IMR-90 (cell line): Measurements from ENCODE around the gene HMBS. TPM values are rescaled to one million over a fixed set of nuclear protein-coding genes. Genes with fewer than 3 reads are reported as not detected.

Experiments used
- ATAC-seq: fragments of 200-7000 bp; cut with Tn5 transposase; 2 replicates; pipeline ENCODE4 v1.9.1; 2020; ENCODE audit warnings: low read depth, mild to moderate bottlenecking, moderate library complexity
- BruUV-seq: library from RNA; stranded (reverse); fragments of 400-500 nt; replicated peaks from 2 replicates; lab custom pipeline; 2021; lab: Mats Ljungman, UMichigan
- CTCF ChIA-PET: fragments of 300-600 bp; formaldehyde crosslinking; extraction: SDS; loops from one replicate; lab custom pipeline; 2021; ENCODE audit warnings: antibody characterized with exemption; lab: Yijun Ruan, JAX
- POLR2A ChIA-PET: fragments of 300-600 bp; sonication (Branson Sonifier 250); formaldehyde crosslinking; loops from one replicate; lab custom pipeline; 2022; ENCODE audit warnings: antibody characterized with exemption; ENCODE audit not compliant: unreplicated experiment; lab: Charles Lee
- DNase-seq: peaks from one replicate; pipeline ENCODE4 v3.0.0; 2013
- H2AFZ ChIP-seq: replicated peaks from 2 replicates; pipeline ENCODE3; 2013; ENCODE audit warnings: low read length, mild to moderate bottlenecking; ENCODE audit not compliant: poor library complexity
- H2AK5ac ChIP-seq: 2 replicates; pipeline ENCODE4 v1.6.1; 2013; ENCODE audit warnings: low read depth, low read length, inconsistent platforms
- H2AK9ac ChIP-seq: replicated peaks from 2 replicates; pipeline ENCODE3; 2013; ENCODE audit warnings: mild to moderate bottlenecking, low read depth, low read length, moderate library complexity; ENCODE audit not compliant: poor library complexity
- H2BK120ac ChIP-seq: 2 replicates; pipeline ENCODE4 v1.6.1; 2013; ENCODE audit warnings: low read depth, low read length, inconsistent platforms
- H2BK15ac ChIP-seq: 3 replicates; pipeline ENCODE4 v1.6.1; 2013; ENCODE audit warnings: low read depth, low read length, inconsistent platforms
- H2BK20ac ChIP-seq: 2 replicates; pipeline ENCODE4 v1.6.1; 2013; ENCODE audit warnings: low read depth, mild to moderate bottlenecking, inconsistent platforms, low read length, moderate library complexity
- H2BK5ac ChIP-seq: 2 replicates; pipeline ENCODE4 v1.6.1; 2013; ENCODE audit warnings: mild to moderate bottlenecking, low read depth, low read length, inconsistent platforms; ENCODE audit not compliant: poor library complexity, severe bottlenecking
- H3K14ac ChIP-seq: replicated peaks from 2 replicates; pipeline ENCODE4 v1.6.1; 2013; ENCODE audit warnings: low read depth, low read length, inconsistent platforms
- H3K18ac ChIP-seq: 2 replicates; pipeline ENCODE4 v1.6.1; 2013; ENCODE audit warnings: low read depth, low read length, control low read depth
- H3K23ac ChIP-seq: 2 replicates; pipeline ENCODE4 v1.6.1; 2013; ENCODE audit warnings: low read depth, low read length, inconsistent platforms
- H3K27ac ChIP-seq: 2 replicates; pipeline ENCODE4 v1.5.1; 2013; ENCODE audit warnings: mild to moderate bottlenecking, control low read depth, low read length; ENCODE audit not compliant: insufficient read depth
- H3K27me3 ChIP-seq: 2 replicates; pipeline ENCODE4 v1.6.1; 2013; ENCODE audit warnings: low read length; ENCODE audit not compliant: control insufficient read depth, insufficient read depth
- H3K36me3 ChIP-seq: 2 replicates; pipeline ENCODE4 v1.6.1; 2013; ENCODE audit warnings: low read length, mixed read lengths; ENCODE audit not compliant: control insufficient read depth, insufficient read depth
- H3K4ac ChIP-seq: 2 replicates; pipeline ENCODE4 v1.6.1; 2013; ENCODE audit warnings: low read depth, low read length, inconsistent platforms
- H3K4me1 ChIP-seq: 2 replicates; pipeline ENCODE4 v1.6.1; 2013; ENCODE audit warnings: low read length, mixed read lengths; ENCODE audit not compliant: control insufficient read depth, insufficient read depth
- H3K4me2 ChIP-seq: 2 replicates; pipeline ENCODE4 v1.6.1; 2013; ENCODE audit warnings: low read depth, mild to moderate bottlenecking, control low read depth, low read length, moderate library complexity
- H3K4me3 ChIP-seq: 2 replicates; pipeline ENCODE4 v1.5.1; 2013; ENCODE audit warnings: low read depth, mild to moderate bottlenecking, control low read depth, low read length, moderate library complexity; ENCODE audit not compliant: insufficient read depth
- H3K56ac ChIP-seq: 2 replicates; pipeline ENCODE4 v1.6.1; 2013; ENCODE audit warnings: low read length, inconsistent platforms; ENCODE audit not compliant: insufficient read depth; ENCODE audit errors: extremely low read depth
- H3K79me1 ChIP-seq, 2 experiments: 2 replicates each; pipeline ENCODE4 v1.6.1; 2013; ENCODE audit warnings: low read length in 2 of 2, inconsistent platforms in 1 of 2, low read depth in 1 of 2
- H3K9ac ChIP-seq: 2 replicates; pipeline ENCODE4 v1.6.1; 2013; ENCODE audit warnings: low read depth, low read length, control low read depth
- H3K9me1 ChIP-seq: 2 replicates; pipeline ENCODE4 v1.6.1; 2013; ENCODE audit warnings: low read length, inconsistent platforms; ENCODE audit not compliant: insufficient read depth
- H3K9me3 ChIP-seq: 2 replicates; pipeline ENCODE4 v1.6.1; 2013; ENCODE audit warnings: low read length; ENCODE audit not compliant: control insufficient read depth, insufficient read depth
- H4K20me1 ChIP-seq: 2 replicates; pipeline ENCODE4 v1.6.1; 2013; ENCODE audit warnings: low read length, inconsistent platforms; ENCODE audit not compliant: insufficient read depth
- H4K5ac ChIP-seq: 2 replicates; pipeline ENCODE4 v1.6.1; 2013; ENCODE audit warnings: mild to moderate bottlenecking, low read depth, low read length, control low read depth
- H4K8ac ChIP-seq, 2 experiments: 2 replicates each; pipeline ENCODE4 v1.6.1; 2013; ENCODE audit warnings: low read depth in 2 of 2, low read length in 2 of 2, control low read depth in 1 of 2, inconsistent platforms in 1 of 2
- H4K91ac ChIP-seq: 2 replicates; pipeline ENCODE4 v1.6.1; 2013; ENCODE audit warnings: low read depth, low read length, inconsistent platforms; ENCODE audit not compliant: insufficient read depth
- FOS ChIP-seq: fragments of 150-350 bp; IDR thresholded peaks from 2 replicates; pipeline ENCODE4 v1.6.1; 2016; ENCODE audit warnings: low read depth, low read length
- MAZ ChIP-seq: IDR thresholded peaks from 2 replicates; pipeline ENCODE4 v1.6.1; 2012; ENCODE audit warnings: low read depth, mild to moderate bottlenecking, low read length, improper control_type of control experiment, moderate library complexity, borderline replicate concordance
- RFX5 ChIP-seq: IDR thresholded peaks from 2 replicates; pipeline ENCODE4 v1.8.0; 2012; ENCODE audit warnings: low read depth, mild to moderate bottlenecking, low read length, moderate library complexity
- WGBS, 2 experiments: methylation state at CpG; one replicate each; pipeline versions ENCODE4 v1.1.5 to v1.1.7; 2013; ENCODE audit warnings: missing lambda C conversion rate in 2 of 2; ENCODE audit not compliant: insufficient read length in 1 of 2; ENCODE audit errors: extremely low coverage in 2 of 2; 5-methylcytosine and 5-hydroxymethylcytosine counted together
- dilution Hi-C: fragments of 300-500 bp; cut with HindIII; formaldehyde crosslinking; loops from one replicate; pipeline ENCODE4 v1.14.3; 2018; ENCODE audit warnings: low sequenced_read_pairs; ENCODE audit not compliant: unreplicated experiment
- in situ Hi-C: fragments of 300-500 bp; cut with MboI; formaldehyde crosslinking; loops from 3 replicates; pipeline ENCODE4 v1.14.3; 2019; ENCODE audit warnings: low sequenced_read_pairs, inconsistent platforms, mixed read lengths
- intact Hi-C: fragments of 100-400 bp; cut with micrococcal nuclease; formaldehyde crosslinking; loops from 2 replicates; pipeline ENCODE4 v1.10.0; 2022
- polyA plus RNA-seq, 3 experiments: library from polyadenylated mRNA; depleted of rRNA; stranded (reverse); fragments of >200 nt; gene quantifications; 2 replicates each; pipeline ENCODE4 v1.2.3, GENCODE V29; 2012; ENCODE audit warnings: low replicate concordance in 1 of 3
- total RNA-seq: library from RNA; depleted of rRNA; stranded (reverse); fragments of >200 nt; gene quantifications from 2 replicates; pipeline ENCODE4 v1.2.3, GENCODE V29; 2012

HMBS gene
- total and polyA plus RNA-seq, 2 of the 4 experiments (the other 2 are of a cell fraction), result 17.9 to 59.5 TPM

- Histone ChIP-seq H3K4me2 (no peak overlapping the region), H3K4ac (no peak overlapping the region), H4K20me1 (no peaks in the 10 kb centered on the region), H3K14ac (no peak overlapping the region), H3K9me1 (peaks cover 4% of the 10 kb centered on the region; the same call in 1 of the 2 replicates), H3K9me3 (no peaks in the 10 kb centered on the region), H2AK5ac (no peak overlapping the region), H2AFZ (no peak overlapping the region), H3K23ac (no peak overlapping the region), H3K27me3 (no peaks in the 10 kb centered on the region), H3K18ac (no peak overlapping the region), H3K27ac (no peak overlapping the region), H3K56ac (no peak overlapping the region), H2BK15ac (no peak overlapping the region), H2AK9ac (no peak overlapping the region), H3K36me3 (peaks cover 24% of the 10 kb centered on the region), H4K5ac (no peak overlapping the region), H2BK120ac (no peak overlapping the region), H3K9ac (no peak overlapping the region), H3K4me1 (peaks cover under 1% of the 10 kb centered on the region; the same call in 1 of the 2 replicates), H4K8ac (no peak overlapping the region), H2BK20ac (no peak overlapping the region), H3K79me1 (peaks cover 4 to 14% of the 10 kb centered on the region in 2 experiments; a peak in 3 of 4 replicates), H4K91ac (no peak overlapping the region), H3K4me3 (no peak overlapping the region), H2BK5ac (no peak overlapping the region)
- POLR2A ChIA-PET, result no interaction called here
- TF ChIP-seq MAZ (no peak), FOS (no peak), RFX5 (no peak)
- dilution Hi-C loops, result no loop called here
- no TSS peak for BruUV-seq
- intact Hi-C loops, result no loop called here
- no peak for DNase-seq
- ATAC-seq, result no peak
- CTCF ChIA-PET, result no interaction called here
- in situ Hi-C loops, result no loop called here
- WGBS, 2 experiments, result no CpG with 5 or more reads among the region's 3 CpGs
Measured at GRCh38 chr11:119117004-119117706, 32.5 kb downstream of the HMBS start.
